Astrocyte of the spinal cord (primary cell): ENCODE data around the gene YTHDF2.

Experiments
- DNase-seq: peaks from one replicate; pipeline ENCODE4 v3.0.0; 2011; ENCODE audit warnings: low read depth, low spot score
- H3K4me3 ChIP-seq: 2 replicates; pipeline ENCODE4 v1.5.1; 2011; ENCODE audit warnings: low read depth, mild to moderate bottlenecking, low read length, moderate library complexity
- CTCF ChIP-seq: IDR thresholded peaks from 2 replicates; pipeline ENCODE4 v1.5.1; 2012; ENCODE audit warnings: low read depth, mild to moderate bottlenecking, low read length, inconsistent platforms
- in situ Hi-C: cut with HindIII; loops from 2 replicates; pipeline ENCODE4 v1.10.0; 2017; ENCODE audit warnings: low sequenced_read_pairs

The YTHDF2 gene

DNA sequence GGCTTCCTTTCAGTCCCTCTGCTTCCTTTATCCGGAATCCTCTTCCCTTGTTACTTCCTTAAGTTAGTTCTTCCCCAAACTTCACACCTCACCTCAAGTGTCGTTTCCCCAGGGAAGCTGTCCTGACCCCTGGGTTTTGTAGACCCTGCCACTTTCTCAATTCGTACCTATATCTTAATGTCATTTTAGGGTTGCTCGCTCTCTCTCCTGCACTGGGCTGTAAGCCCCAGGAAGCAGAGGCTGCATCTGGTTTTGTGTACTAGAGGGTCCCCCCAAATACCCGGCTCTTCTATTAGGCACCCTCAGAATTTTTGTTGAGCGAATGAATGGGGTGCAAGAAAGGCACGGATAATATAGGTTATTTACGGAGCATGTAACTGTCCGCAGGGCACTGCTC, 74.6 kb downstream of the YTHDF2 start:
- no peak overlapping the region for H3K4me3 ChIP-seq
- no peak for DNase-seq
- no peak for TF ChIP-seq CTCF
- in situ Hi-C loops, result no loop called here

GRCh38 chr1:28811766-28812668, 75.3 kb downstream of the YTHDF2 start, which contains the start of gene OPRD1:
TSS of gene OPRD1 (plus strand) at chr1:28812170. CDS start at chr1:28812384, 214 bp downstream.
- no peak for TF ChIP-seq CTCF
- H3K4me3 ChIP-seq, result no peak within 1 kb of the TSS
- DNase-seq, result no peak
- in situ Hi-C loops, result no loop called here

- in situ Hi-C loops, result no loop called here
- DNase-seq, result no peak
- TF ChIP-seq CTCF, result no peak
- H3K4me3 ChIP-seq, result no peak overlapping the region
Measured at GRCh38 chr1:28812669-28813468, 76.1 kb downstream of the YTHDF2 start.

DNA sequence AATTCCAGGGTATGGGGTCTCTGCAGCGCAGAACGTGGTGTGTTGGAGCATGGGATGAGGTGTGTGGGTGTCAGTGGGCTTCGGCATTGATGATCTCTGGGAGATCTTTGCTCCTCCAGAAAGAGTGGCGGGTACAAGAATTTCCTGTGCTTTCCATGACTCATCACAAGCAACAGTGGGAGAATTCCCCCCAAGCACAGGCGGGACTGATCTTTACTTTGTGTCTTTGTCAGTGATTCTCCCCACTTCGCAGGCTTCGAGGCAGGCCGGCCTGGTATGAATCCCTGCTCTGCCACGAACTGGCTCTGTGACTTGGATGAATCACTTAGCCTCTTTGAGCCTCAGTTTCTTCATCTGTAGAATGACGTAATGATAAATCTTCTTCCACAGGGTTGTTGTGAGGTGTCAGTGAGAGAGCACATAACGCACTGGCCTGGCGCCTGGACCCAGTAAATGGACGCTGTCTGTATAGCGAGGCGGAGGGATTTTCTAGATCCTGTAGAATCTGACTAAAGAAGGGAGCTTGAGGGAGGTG, 77.3 kb downstream of the YTHDF2 start:
- TF ChIP-seq CTCF, result no peak
- DNase-seq, result no peak
- H3K4me3 ChIP-seq, result no peak overlapping the region
- in situ Hi-C loops, result no loop called here

GRCh38 chr1:28815533-28816185, 78.9 kb downstream of the YTHDF2 start:
- DNase-seq, result no peak
- H3K4me3 ChIP-seq, result no peak overlapping the region
- TF ChIP-seq CTCF, result no peak
- in situ Hi-C loops, result no loop called here

DNA sequence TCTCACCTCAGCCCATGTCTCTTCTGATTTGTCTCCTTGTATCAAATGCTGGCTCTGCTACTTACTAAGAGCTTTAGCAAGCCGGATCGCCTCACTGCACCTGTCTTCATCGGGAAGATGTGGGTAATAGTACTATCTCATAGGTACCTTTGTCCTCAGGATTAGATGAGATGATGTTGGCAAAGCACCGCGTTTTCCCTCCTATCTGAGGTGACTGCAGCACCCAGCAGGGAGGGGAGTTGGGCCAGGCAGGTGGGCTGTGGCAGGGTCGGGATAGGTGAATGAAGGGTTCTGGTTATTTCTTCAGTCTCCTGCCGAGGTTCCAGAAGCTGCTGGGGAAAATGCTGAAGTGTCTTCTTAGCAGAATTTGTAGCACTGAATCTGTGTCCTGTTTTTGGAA, 80.4 kb downstream of the YTHDF2 start:
- TF ChIP-seq CTCF, result no peak
- in situ Hi-C loops, result no loop called here
- DNase-seq, result no peak
- no peak overlapping the region for H3K4me3 ChIP-seq
